Inflammatory macrophage treated with lipopolysaccharide for 1 hour (primary cell): ENCODE measurements around the gene CARMIL3.

Experiments
- DNase-seq, 2 donors: peaks; one replicate each; pipeline ENCODE4 v3.0.0-alpha.2; 2020 to 2022

The CARMIL3 gene

DNA sequence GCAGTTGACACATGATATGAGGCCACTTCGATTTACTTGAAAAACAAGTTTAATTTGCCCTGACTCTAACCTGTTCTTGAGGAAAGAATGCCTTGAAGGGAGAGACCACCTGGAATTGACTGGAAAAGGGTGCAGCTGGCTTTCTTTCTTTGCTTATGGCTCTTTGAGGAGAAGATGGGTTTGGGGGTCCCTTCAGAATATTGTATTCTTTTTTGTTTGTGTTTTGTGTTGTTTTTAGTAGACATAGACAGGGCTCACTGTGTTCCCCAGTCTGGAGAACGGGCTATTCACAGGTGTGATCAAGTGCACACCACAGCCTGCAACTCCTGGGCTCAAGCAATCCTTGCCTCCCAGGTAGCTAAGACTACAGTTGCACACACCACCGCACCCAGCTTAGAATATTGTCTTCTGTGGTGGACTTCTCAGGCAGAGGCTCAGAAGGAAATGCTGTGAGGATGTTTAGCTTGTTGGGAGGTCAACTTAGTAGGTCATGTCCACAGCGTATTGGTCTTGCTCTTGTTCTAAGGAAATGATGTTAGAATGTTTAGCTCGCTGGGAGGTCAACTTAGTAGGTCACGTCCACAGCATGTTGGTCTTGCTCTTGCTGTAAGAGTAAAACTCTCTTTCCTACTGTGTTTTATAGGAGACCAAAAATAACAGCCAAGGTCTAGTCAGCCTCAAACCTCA is 64.5 kb downstream of the CARMIL3 start:
- DNase-seq = no peak

DNA sequence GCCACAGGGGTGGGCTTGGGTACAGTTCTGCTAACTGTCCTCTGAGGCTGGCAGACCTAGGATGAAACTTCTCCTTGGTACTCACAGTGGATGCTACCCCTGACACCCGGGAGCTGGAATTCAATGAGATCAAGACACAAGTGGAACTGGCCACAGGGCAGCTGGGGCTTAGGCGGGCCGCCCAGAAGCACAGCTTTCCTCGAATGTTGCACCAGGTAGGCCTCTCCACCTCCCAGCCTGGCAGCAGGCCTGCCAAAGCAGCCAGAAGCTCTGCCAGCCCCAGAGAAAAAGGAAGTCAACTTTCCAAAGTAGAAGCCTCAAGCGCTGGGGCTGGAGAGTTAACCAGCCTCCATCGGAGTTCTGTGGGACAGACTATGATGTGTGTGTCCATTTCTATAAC is 65.4 kb downstream of the CARMIL3 start:
- no peak for DNase-seq
